ENCODE measurements around the gene AIF1L. TPM values are rescaled to one million over a fixed set of nuclear protein-coding genes. Genes with fewer than 3 reads are reported as not detected.

Gene AIF1L
- total RNA-seq, 1 donor from 2014 or later: 23.7 TPM

DNA sequence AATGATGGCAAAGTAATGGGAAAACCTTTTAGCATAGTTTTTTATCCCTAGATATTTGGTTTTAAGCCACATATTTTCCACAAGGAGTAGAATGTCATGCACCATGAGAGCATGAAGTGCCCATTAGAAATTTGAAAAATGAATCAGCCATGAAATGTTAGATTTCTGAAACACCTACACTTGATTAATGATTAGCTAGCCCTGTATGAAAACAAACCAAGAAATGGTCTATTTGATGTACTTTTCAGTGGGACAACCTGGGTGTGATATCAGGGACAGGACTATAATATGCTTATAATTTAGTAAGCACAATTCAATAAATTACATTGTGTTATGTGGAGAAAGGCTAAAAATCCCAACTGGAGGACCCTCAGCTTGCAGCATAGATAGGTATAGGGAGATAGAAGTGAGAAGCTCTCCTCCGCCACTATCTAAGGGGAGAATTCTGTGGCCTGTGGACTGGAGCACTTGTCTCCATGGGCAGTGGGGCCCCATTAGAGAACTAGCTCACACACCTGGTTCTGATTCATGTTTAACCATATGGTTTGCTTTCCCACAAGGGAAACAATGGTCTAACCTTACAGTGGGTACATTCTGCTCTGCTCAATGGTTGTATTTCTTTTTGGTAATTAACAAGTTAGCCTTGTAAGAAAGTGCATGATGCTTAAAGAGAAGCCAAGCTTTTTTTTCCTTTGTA is 64.2 kb downstream of the AIF1L start:
- H3K9me3 ChIP-seq (ENCODE audit: insufficient read depth, low read depth, low read length): no peaks in the 10 kb centered on the region
- H4K20me1 ChIP-seq (ENCODE audit: insufficient read depth, low read length): peaks cover 13% of the 10 kb centered on the region
- no peak overlapping the region for H3K4me3 ChIP-seq (ENCODE audit: insufficient read depth, low read depth, low read length)
- no peak overlapping the region for H3K4me2 ChIP-seq (ENCODE audit: low read length)
- H3K36me3 ChIP-seq (ENCODE audit: insufficient read depth, low read length): peaks cover 44% of the 10 kb centered on the region
- no peaks in the 10 kb centered on the region for H3K4me1 ChIP-seq (ENCODE audit: insufficient read depth, low read length)
- H3K36me3 Mint-ChIP-seq (ENCODE audit: low read depth, unreplicated experiment): peaks cover 5% of the 10 kb centered on the region
- H3K27me3 Mint-ChIP-seq (ENCODE audit: low read depth, unreplicated experiment): no peaks in the 10 kb centered on the region
- no peak overlapping the region for H3K27ac Mint-ChIP-seq (ENCODE audit: unreplicated experiment)
- H3K27ac ChIP-seq (ENCODE audit: low read depth, low read length): no peak overlapping the region
- DNase-seq (ENCODE audit: low read depth) (no peak), FAIRE-seq (no peak)
- H3K9me3 Mint-ChIP-seq (ENCODE audit: unreplicated experiment): no peaks in the 10 kb centered on the region
- no peak overlapping the region for H3K4me3 Mint-ChIP-seq (ENCODE audit: unreplicated experiment)
- H3K79me2 ChIP-seq (ENCODE audit: insufficient read depth, low read length): peaks cover 7% of the 10 kb centered on the region
- no peak for TF ChIP-seq EZH2 (IDR thresholded peaks at IDR 0.05; ENCODE audit: insufficient read depth, low read length)
- TF ChIP-seq, protein P1, sequence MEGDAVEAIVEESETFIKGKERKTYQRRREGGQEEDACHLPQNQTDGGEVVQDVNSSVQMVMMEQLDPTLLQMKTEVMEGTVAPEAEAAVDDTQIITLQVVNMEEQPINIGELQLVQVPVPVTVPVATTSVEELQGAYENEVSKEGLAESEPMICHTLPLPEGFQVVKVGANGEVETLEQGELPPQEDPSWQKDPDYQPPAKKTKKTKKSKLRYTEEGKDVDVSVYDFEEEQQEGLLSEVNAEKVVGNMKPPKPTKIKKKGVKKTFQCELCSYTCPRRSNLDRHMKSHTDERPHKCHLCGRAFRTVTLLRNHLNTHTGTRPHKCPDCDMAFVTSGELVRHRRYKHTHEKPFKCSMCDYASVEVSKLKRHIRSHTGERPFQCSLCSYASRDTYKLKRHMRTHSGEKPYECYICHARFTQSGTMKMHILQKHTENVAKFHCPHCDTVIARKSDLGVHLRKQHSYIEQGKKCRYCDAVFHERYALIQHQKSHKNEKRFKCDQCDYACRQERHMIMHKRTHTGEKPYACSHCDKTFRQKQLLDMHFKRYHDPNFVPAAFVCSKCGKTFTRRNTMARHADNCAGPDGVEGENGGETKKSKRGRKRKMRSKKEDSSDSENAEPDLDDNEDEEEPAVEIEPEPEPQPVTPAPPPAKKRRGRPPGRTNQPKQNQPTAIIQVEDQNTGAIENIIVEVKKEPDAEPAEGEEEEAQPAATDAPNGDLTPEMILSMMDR (IDR thresholded peaks at IDR 0.05; ENCODE audit: insufficient read depth, low read depth, low read length): no peak
- H3K27me3 ChIP-seq (ENCODE audit: insufficient read depth, low read length): no peaks in the 10 kb centered on the region
- no peak overlapping the region for H2AFZ ChIP-seq (ENCODE audit: low read depth, low read length)
- peaks cover 10% of the 10 kb centered on the region for H3K4me1 Mint-ChIP-seq (ENCODE audit: low read depth, unreplicated experiment)
- H3K9ac ChIP-seq (ENCODE audit: low read length): no peak overlapping the region

DNA sequence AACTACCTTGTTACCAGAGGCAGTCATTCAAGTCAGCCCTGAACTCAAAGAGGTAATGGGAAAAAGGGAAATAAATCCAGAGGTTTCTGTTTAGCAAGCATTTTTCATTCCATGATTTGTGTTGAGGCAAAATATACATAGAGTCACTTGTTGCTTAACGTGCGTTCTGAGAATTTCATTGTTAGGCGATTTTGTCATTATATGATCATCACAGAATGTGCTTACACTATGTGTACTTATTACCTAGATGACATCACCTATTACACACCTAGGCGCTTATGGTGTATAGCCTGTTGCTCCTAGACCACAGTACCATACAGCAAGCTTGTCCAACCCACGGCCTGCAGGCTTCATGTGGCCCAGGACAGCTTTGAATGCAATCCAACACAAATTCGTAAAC is 65.3 kb downstream of the AIF1L start:
- Histone ChIP-seq H3K27me3 (ENCODE audit: insufficient read depth, low read length) (no peaks in the 10 kb centered on the region), H3K4me1 (ENCODE audit: insufficient read depth, low read length) (no peaks in the 10 kb centered on the region), H3K79me2 (ENCODE audit: insufficient read depth, low read length) (peaks cover 5% of the 10 kb centered on the region), H3K4me2 (ENCODE audit: low read length) (no peak overlapping the region), H3K27ac (ENCODE audit: low read depth, low read length) (no peak overlapping the region), H3K36me3 (ENCODE audit: insufficient read depth, low read length) (peaks cover 44% of the 10 kb centered on the region), H3K9me3 (ENCODE audit: insufficient read depth, low read depth, low read length) (no peaks in the 10 kb centered on the region), H3K9ac (ENCODE audit: low read length) (no peak overlapping the region), H4K20me1 (ENCODE audit: insufficient read depth, low read length) (peaks cover 11% of the 10 kb centered on the region), H3K4me3 (ENCODE audit: insufficient read depth, low read depth, low read length) (no peak overlapping the region), H2AFZ (ENCODE audit: low read depth, low read length) (no peak overlapping the region)
- H3K36me3 Mint-ChIP-seq (ENCODE audit: low read depth, unreplicated experiment): peaks cover 5% of the 10 kb centered on the region
- no peak overlapping the region for H3K4me3 Mint-ChIP-seq (ENCODE audit: unreplicated experiment)
- DNase-seq (ENCODE audit: low read depth) (no peak), FAIRE-seq (no peak)
- H3K27ac Mint-ChIP-seq (ENCODE audit: unreplicated experiment): no peak overlapping the region
- H3K9me3 Mint-ChIP-seq (ENCODE audit: unreplicated experiment): no peaks in the 10 kb centered on the region
- no peaks in the 10 kb centered on the region for H3K27me3 Mint-ChIP-seq (ENCODE audit: low read depth, unreplicated experiment)
- H3K4me1 Mint-ChIP-seq (ENCODE audit: low read depth, unreplicated experiment): peaks cover 10% of the 10 kb centered on the region
- TF ChIP-seq, protein P1 (IDR thresholded peaks at IDR 0.05; ENCODE audit: insufficient read depth, low read depth, low read length): no peak
- TF ChIP-seq EZH2 (IDR thresholded peaks at IDR 0.05; ENCODE audit: insufficient read depth, low read length): no peak

DNA sequence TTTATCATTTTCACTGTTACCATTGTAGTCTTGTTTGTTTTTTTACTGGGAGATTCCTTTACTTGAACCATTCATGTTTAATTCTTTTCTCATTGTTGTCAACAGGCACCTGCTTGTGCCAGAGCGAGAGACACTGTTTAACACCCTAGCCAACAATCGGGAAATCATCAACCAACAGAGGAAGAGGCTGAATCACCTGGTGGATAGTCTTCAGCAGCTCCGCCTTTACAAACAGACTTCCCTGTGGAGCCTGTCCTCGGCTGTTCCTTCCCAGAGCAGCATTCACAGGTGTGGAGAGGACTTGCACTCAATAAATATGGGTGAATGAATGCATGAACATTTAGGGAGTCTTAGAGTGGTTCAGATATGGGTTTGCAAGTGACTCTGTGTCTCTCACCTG is 66.6 kb downstream of the AIF1L start:
- Histone ChIP-seq H3K27ac (ENCODE audit: low read depth, low read length) (no peak overlapping the region), H3K79me2 (ENCODE audit: insufficient read depth, low read length) (peaks cover 4% of the 10 kb centered on the region), H3K9me3 (ENCODE audit: insufficient read depth, low read depth, low read length) (no peaks in the 10 kb centered on the region), H4K20me1 (ENCODE audit: insufficient read depth, low read length) (peaks cover 18% of the 10 kb centered on the region), H3K9ac (ENCODE audit: low read length) (no peak overlapping the region), H3K36me3 (ENCODE audit: insufficient read depth, low read length) (peaks cover 46% of the 10 kb centered on the region), H3K27me3 (ENCODE audit: insufficient read depth, low read length) (no peaks in the 10 kb centered on the region), H2AFZ (ENCODE audit: low read depth, low read length) (no peak overlapping the region), H3K4me3 (ENCODE audit: insufficient read depth, low read depth, low read length) (no peak overlapping the region), H3K4me2 (ENCODE audit: low read length) (no peak overlapping the region), H3K4me1 (ENCODE audit: insufficient read depth, low read length) (no peaks in the 10 kb centered on the region)
- Mint-ChIP-seq H3K36me3 (ENCODE audit: low read depth, unreplicated experiment) (peaks cover 5% of the 10 kb centered on the region), H3K4me1 (ENCODE audit: low read depth, unreplicated experiment) (peaks cover 10% of the 10 kb centered on the region), H3K4me3 (ENCODE audit: unreplicated experiment) (no peak overlapping the region), H3K27me3 (ENCODE audit: low read depth, unreplicated experiment) (no peaks in the 10 kb centered on the region), H3K9me3 (ENCODE audit: unreplicated experiment) (no peaks in the 10 kb centered on the region), H3K27ac (ENCODE audit: unreplicated experiment) (no peak overlapping the region)
- no peak for DNase-seq (ENCODE audit: low read depth)
- no peak for FAIRE-seq
- TF ChIP-seq, protein P1 (IDR thresholded peaks at IDR 0.05; ENCODE audit: insufficient read depth, low read depth, low read length): no peak
- TF ChIP-seq EZH2 (IDR thresholded peaks at IDR 0.05; ENCODE audit: insufficient read depth, low read length): no peak

Measured in astrocyte (in vitro differentiated cells and primary cell).